NCI-H1092 (cell line): ENCODE data around the gene DENND2A.
A peak's percentile ranks its signal among the peaks of the same experiment; 100 is the strongest.
"Not testable (repeated sequence)": the region's sequence is repeated elsewhere in the genome, so short reads cannot be mapped to it uniquely, and the experiment has no call there.

Experiments
- DNase-seq: peaks from one replicate; lab custom pipeline; 2025; lab: John Stamatoyannopoulos, UW

Gene DENND2A

GRCh38 chr7:140673063-140673773 is 32.6 kb upstream of the DENND2A start:
- no peak for DNase-seq

GRCh38 chr7:140672382-140673062 is 31.9 kb upstream of the DENND2A start, which contains the start of gene ADCK2:
ADCK2 (plus strand) TSS chr7:140672945; CDS start chr7:140673331, 386 bp downstream.
- peak; percentile 51 for DNase-seq

- no peak for DNase-seq
These were observed 31.4 kb upstream of the DENND2A start for GRCh38 chr7:140671966-140672365.

GRCh38 chr7:140670343-140670935 is 29.8 kb upstream of the DENND2A start:
- no peak for DNase-seq

GRCh38 chr7:140669862-140670261 is 29.2 kb upstream of the DENND2A start:
- DNase-seq: not testable (repeated sequence)

- no peak for DNase-seq
These were observed 28.7 kb upstream of the DENND2A start for GRCh38 chr7:140669352-140669751.

- no peak for DNase-seq
These were observed 28.0 kb upstream of the DENND2A start for GRCh38 chr7:140668641-140669040.

GRCh38 chr7:140667476-140667875 is 26.9 kb upstream of the DENND2A start:
- no peak for DNase-seq

GRCh38 chr7:140662938-140663337 is 22.3 kb upstream of the DENND2A start:
- not testable (repeated sequence) for DNase-seq

GRCh38 chr7:140661124-140661523 is 20.5 kb upstream of the DENND2A start:
- no peak for DNase-seq

GRCh38 chr7:140659856-140660255 is 19.2 kb upstream of the DENND2A start:
- no peak for DNase-seq

GRCh38 chr7:140657891-140658290 is 17.3 kb upstream of the DENND2A start:
- DNase-seq: no peak

GRCh38 chr7:140656548-140657515 is 16.2 kb upstream of the DENND2A start:
- DNase-seq: no peak

- DNase-seq: no peak
These were observed 15.1 kb upstream of the DENND2A start for GRCh38 chr7:140655511-140656408.

GRCh38 chr7:140654661-140655060 is 14.0 kb upstream of the DENND2A start:
- DNase-seq: no peak

- no peak for DNase-seq
These were observed 13.4 kb upstream of the DENND2A start for GRCh38 chr7:140654109-140654387.

GRCh38 chr7:140653319-140654108 is 12.9 kb upstream of the DENND2A start:
- DNase-seq: peak; percentile 85

GRCh38 chr7:140650367-140650766 is 9.8 kb upstream of the DENND2A start:
- no peak for DNase-seq

GRCh38 chr7:140649556-140650205 is 9.1 kb upstream of the DENND2A start:
- DNase-seq: no peak
